ENCODE data around the gene WNT5B. TPM values are rescaled to one million over a fixed set of nuclear protein-coding genes. Genes with fewer than 3 reads are reported as not detected.
A peak's percentile ranks its signal among the peaks of the same experiment; 100 is the strongest.

Gene WNT5B
- total RNA-seq, 4 donors from 2014 or later = 0.53 to 9.1 (median 0.94) TPM; not detected in 1

- Histone ChIP-seq H3K27ac (no peak overlapping the region), H3K9me3 (no peaks in the 10 kb centered on the region), H3K27me3 (no peaks in the 10 kb centered on the region), H3K4me1 (peaks cover 4 to 23% (median 9%) of the 10 kb centered on the region in 4 donors), H3K4me3 (no peak overlapping the region), H3K36me3 (no peaks in the 10 kb centered on the region)
- DNase-seq = no peak
- TF ChIP-seq, protein P1, sequence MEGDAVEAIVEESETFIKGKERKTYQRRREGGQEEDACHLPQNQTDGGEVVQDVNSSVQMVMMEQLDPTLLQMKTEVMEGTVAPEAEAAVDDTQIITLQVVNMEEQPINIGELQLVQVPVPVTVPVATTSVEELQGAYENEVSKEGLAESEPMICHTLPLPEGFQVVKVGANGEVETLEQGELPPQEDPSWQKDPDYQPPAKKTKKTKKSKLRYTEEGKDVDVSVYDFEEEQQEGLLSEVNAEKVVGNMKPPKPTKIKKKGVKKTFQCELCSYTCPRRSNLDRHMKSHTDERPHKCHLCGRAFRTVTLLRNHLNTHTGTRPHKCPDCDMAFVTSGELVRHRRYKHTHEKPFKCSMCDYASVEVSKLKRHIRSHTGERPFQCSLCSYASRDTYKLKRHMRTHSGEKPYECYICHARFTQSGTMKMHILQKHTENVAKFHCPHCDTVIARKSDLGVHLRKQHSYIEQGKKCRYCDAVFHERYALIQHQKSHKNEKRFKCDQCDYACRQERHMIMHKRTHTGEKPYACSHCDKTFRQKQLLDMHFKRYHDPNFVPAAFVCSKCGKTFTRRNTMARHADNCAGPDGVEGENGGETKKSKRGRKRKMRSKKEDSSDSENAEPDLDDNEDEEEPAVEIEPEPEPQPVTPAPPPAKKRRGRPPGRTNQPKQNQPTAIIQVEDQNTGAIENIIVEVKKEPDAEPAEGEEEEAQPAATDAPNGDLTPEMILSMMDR (IDR thresholded peaks at IDR 0.05) = no peak
- TF ChIP-seq POLR2A (IDR thresholded peaks at IDR 0.05) = no peak
Observed at GRCh38 chr12:1633459-1633858, 4.4 kb downstream of the WNT5B start.

DNA sequence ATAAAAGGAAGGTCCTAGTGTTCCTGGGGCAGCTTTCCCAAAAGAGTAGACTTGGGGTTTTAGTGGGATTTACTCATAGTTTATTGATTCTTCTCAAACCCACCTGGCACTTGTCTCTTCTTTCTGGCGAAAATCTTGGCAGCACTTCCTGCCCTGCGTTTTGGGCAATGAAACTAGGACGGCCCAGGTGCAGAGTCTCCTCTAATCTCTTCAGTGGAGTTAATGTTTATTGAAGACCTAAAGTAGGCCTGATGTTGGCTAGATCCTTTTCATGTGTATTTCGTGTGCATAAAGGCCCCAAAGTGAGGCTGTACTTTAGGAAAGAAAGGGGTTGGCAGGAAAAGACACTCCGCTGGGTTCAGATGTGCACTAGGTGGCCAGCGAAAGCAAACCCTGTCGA lies 5.1 kb downstream of the WNT5B start:
- H3K27me3 ChIP-seq = no peaks in the 10 kb centered on the region
- no peak for TF ChIP-seq POLR2A (IDR thresholded peaks at IDR 0.05)
- TF ChIP-seq, protein P1 (IDR thresholded peaks at IDR 0.05) = no peak
- DNase-seq = no peak
- H3K4me1 ChIP-seq = peaks cover 3 to 17% (median 8%) of the 10 kb centered on the region in 4 donors
- no peaks in the 10 kb centered on the region for H3K9me3 ChIP-seq
- H3K36me3 ChIP-seq = no peaks in the 10 kb centered on the region
- H3K27ac ChIP-seq = no peak overlapping the region
- no peak overlapping the region for H3K4me3 ChIP-seq

DNA sequence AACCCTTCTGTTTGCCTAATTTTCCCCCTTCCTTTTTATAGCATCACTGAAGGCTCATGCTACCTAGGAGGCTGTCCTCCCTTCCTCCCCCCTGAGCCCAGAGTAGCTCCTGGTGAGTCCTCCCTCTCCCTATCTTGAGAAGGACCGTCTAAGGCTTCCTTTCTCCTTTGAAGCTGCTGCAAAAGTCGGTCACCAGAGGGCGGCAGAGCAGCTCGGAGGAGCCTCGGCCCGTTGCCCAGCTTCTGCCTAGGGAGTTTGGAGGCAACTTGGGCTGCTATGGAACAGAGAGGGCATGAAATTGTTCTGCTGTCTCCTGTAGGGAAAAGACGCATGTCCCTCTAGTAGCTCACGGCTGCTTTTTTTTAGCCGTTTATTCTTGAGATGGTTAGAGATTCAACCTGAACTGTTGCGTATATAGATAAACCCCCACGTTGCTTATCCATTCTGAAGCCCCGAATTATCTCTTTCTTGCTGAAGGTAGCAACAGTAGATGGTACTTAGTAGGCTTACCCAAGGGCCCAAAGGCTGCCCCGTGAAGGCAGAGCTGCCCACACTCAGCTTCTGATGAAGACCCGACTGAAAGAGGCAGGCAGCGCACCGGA lies 5.7 kb downstream of the WNT5B start:
- H3K4me1 ChIP-seq = peaks cover 0 to 12% (median 6%) of the 10 kb centered on the region in 4 donors
- peak; percentile 51 to 87 (median 84) for DNase-seq
- H3K4me3 ChIP-seq = no peak overlapping the region
- no peaks in the 10 kb centered on the region for H3K9me3 ChIP-seq
- TF ChIP-seq, protein P1 (IDR thresholded peaks at IDR 0.05) = peak; percentile 30 to 78 (median 70)
- no peak for TF ChIP-seq POLR2A (IDR thresholded peaks at IDR 0.05)
- H3K27me3 ChIP-seq = no peaks in the 10 kb centered on the region
- H3K36me3 ChIP-seq = no peaks in the 10 kb centered on the region
- H3K27ac ChIP-seq = no peak overlapping the region

GRCh38 chr12:1635301-1636095 lies 6.5 kb downstream of the WNT5B start:
- Histone ChIP-seq H3K36me3 (no peaks in the 10 kb centered on the region), H3K4me1 (peaks cover 0 to 4% (median 2%) of the 10 kb centered on the region in 4 donors), H3K4me3 (no peak overlapping the region), H3K27ac (no peak overlapping the region), H3K27me3 (no peaks in the 10 kb centered on the region), H3K9me3 (no peaks in the 10 kb centered on the region)
- no peak for DNase-seq
- TF ChIP-seq POLR2A (IDR thresholded peaks at IDR 0.05) = no peak
- TF ChIP-seq, protein P1 (IDR thresholded peaks at IDR 0.05) = no peak

GRCh38 chr12:1638203-1638602 lies 9.2 kb downstream of the WNT5B start:
- no peak overlapping the region for H3K27ac ChIP-seq
- no peak overlapping the region for H3K4me3 ChIP-seq
- H3K4me1 ChIP-seq = no peaks in the 10 kb centered on the region
- no peak for DNase-seq
- no peaks in the 10 kb centered on the region for H3K27me3 ChIP-seq
- no peaks in the 10 kb centered on the region for H3K36me3 ChIP-seq
- no peak for TF ChIP-seq POLR2A (IDR thresholded peaks at IDR 0.05)
- TF ChIP-seq, protein P1 (IDR thresholded peaks at IDR 0.05) = no peak
- H3K9me3 ChIP-seq = no peaks in the 10 kb centered on the region

Data from Peyer's patch (tissue), 4 donors.